Endometrium (tissue), 2 donors: ENCODE measurements around the gene CDC40.
"Not testable (repeated sequence)": the region's sequence is repeated elsewhere in the genome, so short reads cannot be mapped to it uniquely, and the experiment has no call there.

ENCODE experiments used
- FAIRE-seq: peaks from 2 replicates; lab custom pipeline; 2012; peaks lifted over from hg19 to GRCh38; lab: Jason Lieb, UNC
- donor health status: control.
- donor health status: control.

Gene CDC40

GRCh38 chr6:110271732-110272022, 91.5 kb downstream of the CDC40 start:
- FAIRE-seq = no peak

GRCh38 chr6:110272781-110273180, 92.6 kb downstream of the CDC40 start:
- not testable (repeated sequence) for FAIRE-seq

GRCh38 chr6:110277100-110277665, 97.0 kb downstream of the CDC40 start:
- no peak for FAIRE-seq
